Trophoblast cell (in vitro differentiated cells and primary cell): ENCODE data around the gene SLC38A9.

ENCODE experiments used
- DNase-seq, 2 donors: peaks; one replicate each; pipeline ENCODE4 v3.0.0-alpha.2; 2016
- H2AFZ ChIP-seq: 2 replicates; pipeline ENCODE4 v1.6.1; 2013; ENCODE audit warnings: low read length, moderate library complexity, mild to moderate bottlenecking; ENCODE audit not compliant: insufficient read depth, poor library complexity
- H2AK5ac ChIP-seq: 2 replicates; pipeline ENCODE4 v1.6.1; 2013; ENCODE audit warnings: mild to moderate bottlenecking, low read length
- H2BK120ac ChIP-seq: 2 replicates; pipeline ENCODE4 v1.6.1; 2013; ENCODE audit warnings: low read length, mild to moderate bottlenecking, moderate library complexity; ENCODE audit not compliant: insufficient read depth, poor library complexity
- H2BK12ac ChIP-seq: 2 replicates; pipeline ENCODE4 v1.6.1; 2013; ENCODE audit warnings: mild to moderate bottlenecking, low read length, moderate library complexity
- H2BK5ac ChIP-seq: 2 replicates; pipeline ENCODE4 v1.6.1; 2013; ENCODE audit warnings: low read length, low read depth, moderate library complexity, mild to moderate bottlenecking; ENCODE audit not compliant: poor library complexity
- H3K14ac ChIP-seq: 2 replicates; pipeline ENCODE4 v1.6.1; 2013; ENCODE audit warnings: mild to moderate bottlenecking, low read length
- H3K18ac ChIP-seq: 2 replicates; pipeline ENCODE4 v1.6.1; 2013; ENCODE audit warnings: mild to moderate bottlenecking, low read length
- H3K23ac ChIP-seq: 2 replicates; pipeline ENCODE4 v1.6.1; 2013; ENCODE audit warnings: low read length
- H3K27ac ChIP-seq: 2 replicates; pipeline ENCODE4 v1.5.1; 2013; ENCODE audit warnings: low read depth, mild to moderate bottlenecking, inconsistent platforms, low read length, moderate library complexity
- H3K27me3 ChIP-seq: 2 replicates; pipeline ENCODE4 v1.6.1; 2013; ENCODE audit warnings: inconsistent platforms, mild to moderate bottlenecking, low read length, moderate library complexity; ENCODE audit not compliant: insufficient read depth
- H3K36me3 ChIP-seq, 2 experiments: 1 replicate in 1 of 2; 2 replicates in 1 of 2; pipeline ENCODE4 v1.6.1; 2013; ENCODE audit warnings: low read length in 2 of 2, mild to moderate bottlenecking in 2 of 2, moderate library complexity in 1 of 2; ENCODE audit not compliant: insufficient read depth in 2 of 2, control insufficient read depth in 1 of 2
- H3K4ac ChIP-seq: 2 replicates; pipeline ENCODE4 v1.6.1; 2013; ENCODE audit warnings: low read depth, mild to moderate bottlenecking, low read length, moderate library complexity
- H3K4me1 ChIP-seq, 2 experiments: 1 replicate in 1 of 2; 2 replicates in 1 of 2; pipeline ENCODE4 v1.6.1; 2013; ENCODE audit warnings: low read length in 2 of 2, mild to moderate bottlenecking in 2 of 2, moderate library complexity in 1 of 2; ENCODE audit not compliant: insufficient read depth in 2 of 2, control insufficient read depth in 1 of 2
- H3K4me2 ChIP-seq: 2 replicates; pipeline ENCODE4 v1.6.1; 2013; ENCODE audit warnings: inconsistent platforms, mild to moderate bottlenecking, low read length, moderate library complexity
- H3K4me3 ChIP-seq: 2 replicates; pipeline ENCODE4 v1.5.1; 2013; ENCODE audit warnings: mild to moderate bottlenecking, low read depth, low read length, inconsistent platforms
- H3K79me1 ChIP-seq: one replicate; pipeline ENCODE4 v1.6.1; 2013; ENCODE audit warnings: low read length
- H3K79me2 ChIP-seq: 2 replicates; pipeline ENCODE4 v1.6.1; 2013; ENCODE audit warnings: low read length, mild to moderate bottlenecking; ENCODE audit not compliant: control insufficient read depth, insufficient read depth, poor library complexity
- H3K9ac ChIP-seq: 2 replicates; pipeline ENCODE4 v1.6.1; 2013; ENCODE audit warnings: mild to moderate bottlenecking, low read length
- H3K9me3 ChIP-seq: 2 replicates; pipeline ENCODE4 v1.6.1; 2013; ENCODE audit warnings: low read depth, mild to moderate bottlenecking, control low read depth, inconsistent platforms, low read length; ENCODE audit not compliant: insufficient read depth
- H4K12ac ChIP-seq: 2 replicates; pipeline ENCODE4 v1.6.1; 2013; ENCODE audit warnings: low read depth, mild to moderate bottlenecking, low read length, moderate library complexity
- H4K8ac ChIP-seq: 2 replicates; pipeline ENCODE4 v1.6.1; 2013; ENCODE audit warnings: low read depth, mild to moderate bottlenecking, low read length, moderate library complexity
- H4K91ac ChIP-seq: one replicate; pipeline ENCODE4 v1.6.1; 2013; ENCODE audit warnings: low read depth, mild to moderate bottlenecking, low read length, moderate library complexity
- whole genome bisulfite sequencing: extraction: QIAGEN DNeasy Blood & Tissue Kit; methylation state at CpG from one replicate; pipeline ENCODE4 v1.1.7; 2013; ENCODE audit warnings: missing lambda C conversion rate; ENCODE audit not compliant: insufficient read length, insufficient coverage; ENCODE audit errors: extremely low coverage; 5-methylcytosine and 5-hydroxymethylcytosine counted together

SLC38A9 gene

DNA sequence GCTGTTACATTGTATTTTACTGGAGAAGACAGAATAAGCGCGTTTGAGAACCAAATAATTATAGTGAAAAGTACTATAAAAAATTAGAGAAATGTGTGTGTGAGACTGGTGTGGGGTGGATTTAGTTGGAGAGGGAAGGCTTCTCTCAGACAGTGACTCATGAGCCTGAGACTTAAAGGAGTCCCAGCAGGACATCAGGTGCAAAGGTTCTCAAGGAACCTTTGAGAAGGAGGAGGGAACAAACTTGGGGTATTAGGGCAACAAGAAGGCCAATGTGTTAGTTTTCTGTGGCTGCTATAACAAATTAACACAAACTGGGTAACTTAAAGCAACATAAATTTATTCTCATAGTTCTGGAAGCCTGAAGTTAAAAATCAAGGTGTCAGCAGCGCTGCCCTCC is 30.7 kb upstream of the SLC38A9 start:
- Histone ChIP-seq H3K14ac (no peak overlapping the region), H2BK5ac (no peak overlapping the region), H3K4ac (no peak overlapping the region), H3K36me3 (no peaks in the 10 kb centered on the region), H2BK12ac (no peak overlapping the region), H3K4me2 (no peak overlapping the region), H3K79me1 (no peaks in the 10 kb centered on the region), H3K23ac (no peak overlapping the region), H4K12ac (no peak overlapping the region), H2BK120ac (no peak overlapping the region), H2AFZ (no peak overlapping the region), H4K8ac (no peak overlapping the region), H3K18ac (no peak overlapping the region), H3K4me3 (no peak overlapping the region), H4K91ac (no peak overlapping the region), H3K4me1 (no peaks in the 10 kb centered on the region), H3K9me3 (no peaks in the 10 kb centered on the region), H3K9ac (no peak overlapping the region), H3K27me3 (no peaks in the 10 kb centered on the region), H2AK5ac (no peak overlapping the region), H3K79me2 (no peaks in the 10 kb centered on the region), H3K27ac (no peak overlapping the region)
- WGBS, result no CpG with 5 or more reads among the region's 3 CpGs
- no peak for DNase-seq

DNA sequence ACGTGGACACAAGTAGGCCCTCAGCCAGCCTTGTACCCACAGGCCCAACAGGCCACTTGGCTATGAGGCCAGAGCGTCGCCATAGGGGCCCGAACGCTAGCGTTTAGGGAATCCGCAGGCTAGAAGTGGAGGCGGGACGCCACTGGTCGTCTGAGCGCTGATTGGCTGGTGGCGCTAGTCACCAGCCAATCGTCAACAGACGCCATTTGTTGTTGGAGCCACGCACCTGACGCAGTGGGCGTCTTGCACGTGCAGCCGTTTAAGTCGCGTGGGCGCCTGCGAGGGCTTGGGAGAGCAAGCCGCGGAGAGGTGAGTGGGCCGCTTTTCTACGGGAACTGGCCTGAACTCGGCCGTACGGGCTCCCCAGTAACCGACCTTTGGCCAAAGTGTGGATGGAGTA is 25.7 kb upstream of the SLC38A9 start, which contains the start of gene DDX4:
DDX4 (plus strand) TSS at position 269 of the 400 bp plus-strand sequence. CDS start 903 bp downstream, outside the sequence.
- H2BK5ac ChIP-seq, result no peak within 1 kb of the TSS
- H2AFZ ChIP-seq, result no peak within 1 kb of the TSS
- no peak within 1 kb of the TSS for H4K91ac ChIP-seq
- no peaks in the 10 kb centered on the region for H3K36me3 ChIP-seq
- no peak within 1 kb of the TSS for H4K12ac ChIP-seq
- H3K4me2 ChIP-seq, result no peak within 1 kb of the TSS
- H3K79me2 ChIP-seq, result no peaks in the 10 kb centered on the region
- H3K4me1 ChIP-seq, result no peaks in the 10 kb centered on the region
- no peak within 1 kb of the TSS for H4K8ac ChIP-seq
- WGBS, result no CpG with 5 or more reads among the region's 31 CpGs
- H3K27ac ChIP-seq, result no peak within 1 kb of the TSS
- no peak within 1 kb of the TSS for H3K9ac ChIP-seq
- no peak within 1 kb of the TSS for H3K18ac ChIP-seq
- no peak within 1 kb of the TSS for H2BK120ac ChIP-seq
- H2AK5ac ChIP-seq, result no peak within 1 kb of the TSS
- H2BK12ac ChIP-seq, result no peak within 1 kb of the TSS
- no peak for DNase-seq
- H3K4ac ChIP-seq, result no peak within 1 kb of the TSS
- H3K9me3 ChIP-seq, result no peaks in the 10 kb centered on the region
- peak within 1 kb of the TSS; percentile 20 for H3K4me3 ChIP-seq
- H3K23ac ChIP-seq, result no peak within 1 kb of the TSS
- H3K27me3 ChIP-seq, result no peaks in the 10 kb centered on the region
- no peaks in the 10 kb centered on the region for H3K79me1 ChIP-seq
- no peak within 1 kb of the TSS for H3K14ac ChIP-seq

DNA sequence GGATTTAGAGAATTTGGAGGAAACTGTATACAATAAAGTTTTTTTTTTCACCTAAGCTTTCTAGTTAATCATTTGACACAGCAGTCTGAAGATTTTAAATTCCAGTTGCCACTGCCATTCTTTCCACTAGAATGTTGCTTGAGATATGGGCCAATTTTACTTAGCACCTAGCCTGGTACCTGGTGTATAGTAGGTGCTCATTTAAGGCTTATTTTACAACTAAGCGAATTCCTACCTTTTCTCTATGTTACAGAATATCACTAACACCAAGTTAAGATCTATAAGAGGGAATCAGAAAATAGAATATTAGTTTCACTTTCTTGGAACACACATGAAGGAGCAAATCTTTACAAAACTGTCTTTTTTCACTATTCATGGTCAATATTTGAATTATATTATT is 22.5 kb upstream of the SLC38A9 start:
- Histone ChIP-seq H3K4me3 (no peak overlapping the region), H3K9me3 (no peaks in the 10 kb centered on the region), H2BK120ac (no peak overlapping the region), H3K23ac (no peak overlapping the region), H3K27me3 (no peaks in the 10 kb centered on the region), H3K4me2 (no peak overlapping the region), H3K4me1 (no peaks in the 10 kb centered on the region), H4K91ac (no peak overlapping the region), H2AFZ (no peak overlapping the region), H3K27ac (no peak overlapping the region), H3K36me3 (no peaks in the 10 kb centered on the region), H4K12ac (no peak overlapping the region), H3K79me1 (no peaks in the 10 kb centered on the region), H4K8ac (no peak overlapping the region), H3K4ac (no peak overlapping the region), H2BK5ac (no peak overlapping the region), H3K9ac (no peak overlapping the region), H2AK5ac (no peak overlapping the region), H3K79me2 (no peaks in the 10 kb centered on the region), H3K18ac (no peak overlapping the region), H3K14ac (no peak overlapping the region), H2BK12ac (no peak overlapping the region)
- no CpG with 5 or more reads among the region's 1 CpG for WGBS
- DNase-seq, result peak in 1 of 2 donors; percentile 13

DNA sequence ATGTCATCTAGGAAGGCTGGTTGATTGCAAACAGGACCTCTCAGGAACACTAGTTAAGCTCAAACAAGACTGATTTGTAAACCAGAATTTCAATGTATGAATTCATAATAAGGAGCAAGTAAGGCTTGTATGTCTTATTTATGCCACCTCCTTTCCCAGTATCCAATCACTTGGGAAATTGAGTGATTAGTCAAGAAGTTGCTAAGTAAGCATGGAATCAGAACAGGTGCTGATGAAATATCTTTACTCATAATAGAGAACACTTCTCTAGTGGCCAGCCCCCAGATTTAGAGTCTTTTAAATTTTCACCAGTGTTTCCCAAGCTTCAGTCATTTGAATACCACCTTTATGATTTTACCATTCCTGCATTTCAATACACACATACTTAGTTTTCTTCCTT is 20.5 kb upstream of the SLC38A9 start:
- H3K9ac ChIP-seq, result no peak overlapping the region
- H3K4ac ChIP-seq, result no peak overlapping the region
- no peaks in the 10 kb centered on the region for H3K27me3 ChIP-seq
- no peaks in the 10 kb centered on the region for H3K36me3 ChIP-seq
- H3K79me2 ChIP-seq, result no peaks in the 10 kb centered on the region
- no peak overlapping the region for H4K8ac ChIP-seq
- no peak overlapping the region for H3K27ac ChIP-seq
- no peaks in the 10 kb centered on the region for H3K79me1 ChIP-seq
- no peak overlapping the region for H3K4me2 ChIP-seq
- no peak overlapping the region for H2BK12ac ChIP-seq
- H4K12ac ChIP-seq, result no peak overlapping the region
- H2BK5ac ChIP-seq, result no peak overlapping the region
- no peak overlapping the region for H4K91ac ChIP-seq
- H2AFZ ChIP-seq, result no peak overlapping the region
- H2AK5ac ChIP-seq, result no peak overlapping the region
- no peak overlapping the region for H3K14ac ChIP-seq
- no peak for DNase-seq
- H3K9me3 ChIP-seq, result no peaks in the 10 kb centered on the region
- H2BK120ac ChIP-seq, result no peak overlapping the region
- no peak overlapping the region for H3K4me3 ChIP-seq
- no peak overlapping the region for H3K18ac ChIP-seq
- H3K23ac ChIP-seq, result no peak overlapping the region
- H3K4me1 ChIP-seq, result no peaks in the 10 kb centered on the region
